ENCODE measurements around the gene RPS6KC1.

GRCh38 chr1:213250446-213250845 is 199.4 kb downstream of the RPS6KC1 start:
- no peak for TF ChIP-seq CTCF (IDR thresholded peaks at IDR 0.05)
- no peak for TF ChIP-seq POLR2A (IDR thresholded peaks at IDR 0.05)

All from Peyer's patch (tissue), 4 donors.